K562 treated with DMSO at 1 percent for 4 hours (cell line): Measurements from ENCODE around the gene EIF2S3B. TPM values are rescaled to one million over a fixed set of nuclear protein-coding genes. Genes with fewer than 3 reads are reported as not detected.

Experiments used
- total RNA-seq: library from RNA; unstranded; fragments of 300-600 nt; gene quantifications from 2 replicates; pipeline ENCODE4 v1.2.3, GENCODE V29; 2022; ENCODE audit not compliant: insufficient read depth

EIF2S3B gene
- total RNA-seq, result 0.97 TPM in 1 of 2 replicates, not detected in the other

DNA sequence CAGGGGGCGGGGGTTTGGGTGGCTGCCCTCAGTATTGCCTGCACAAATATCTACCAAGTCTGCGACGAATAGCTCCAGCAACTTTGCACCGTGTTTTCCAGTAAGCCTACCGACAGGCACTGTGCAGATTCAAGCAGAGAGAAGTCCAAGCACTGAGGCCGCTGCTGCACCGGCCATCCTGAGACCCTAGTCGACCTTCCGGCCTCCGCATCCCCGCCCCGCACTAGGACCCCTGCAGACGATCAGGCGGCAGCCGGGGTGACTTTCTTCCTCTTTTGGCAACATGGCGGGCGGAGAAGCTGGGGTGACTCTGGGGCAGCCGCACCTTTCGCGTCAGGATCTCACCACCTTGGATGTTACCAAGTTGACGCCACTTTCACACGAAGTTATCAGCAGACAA is at the start of gene EIF2S3B:
Gene EIF2S3B (plus strand): TSS at position 271 of the 400 bp plus-strand sequence. CDS start 13 bp downstream, at position 284.

Other genes starting within 250 kb of the EIF2S3B start
- gene KLRD1, start 198.0 kb upstream of the EIF2S3B start, total RNA-seq, result not detected in 2 replicates
- not detected in 2 replicates for gene KLRK1, start 115.8 kb upstream of the EIF2S3B start, total RNA-seq
- not detected in 2 replicates for gene KLRC4, start 96.1 kb upstream of the EIF2S3B start, total RNA-seq
- not detected in 2 replicates for gene KLRC3, start 85.3 kb upstream of the EIF2S3B start, total RNA-seq
- gene KLRC2, start 69.9 kb upstream of the EIF2S3B start, total RNA-seq, result not detected in 2 replicates
- not detected in 2 replicates for gene KLRC1, start 52.5 kb upstream of the EIF2S3B start, total RNA-seq
- 6.8 and 8.7 TPM in 2 replicates for gene MAGOHB, start 107.7 kb downstream of the EIF2S3B start, total RNA-seq
- gene STYK1, start 168.2 kb downstream of the EIF2S3B start, total RNA-seq, result 0.25 TPM in 1 of 2 replicates, not detected in the other
- gene YBX3, start 217.4 kb downstream of the EIF2S3B start, total RNA-seq, result 93.2 and 107 TPM in 2 replicates